Measurements from ENCODE around the gene NLRP8. TPM values are rescaled to one million over a fixed set of nuclear protein-coding genes. Genes with fewer than 3 reads are reported as not detected.
"Not testable (repeated sequence)": the region's sequence is repeated elsewhere in the genome, so short reads cannot be mapped to it uniquely, and the experiment has no call there.

Gene NLRP8
- total RNA-seq, 1 donor from 2014 or later = not detected

- intact Hi-C loops (cut with micrococcal nuclease) = no loop called here
- no peak overlapping the region for H3K27ac Mint-ChIP-seq
- H3K4me1 Mint-ChIP-seq (ENCODE audit: low read depth) = no peaks in the 10 kb centered on the region
- H3K9me3 Mint-ChIP-seq = peaks cover 61% of the 10 kb centered on the region
- H3K27me3 Mint-ChIP-seq (ENCODE audit: low read depth) = no peaks in the 10 kb centered on the region
- no peaks in the 10 kb centered on the region for H3K36me3 Mint-ChIP-seq (ENCODE audit: low read depth)
- no peak for DNase-seq (ENCODE audit: low spot score)
- no peak overlapping the region for H3K4me3 Mint-ChIP-seq (ENCODE audit: low read depth)
Observed at GRCh38 chr19:55990831-55991230, 43.2 kb downstream of the NLRP8 start.

GRCh38 chr19:55993492-55993891 lies 45.9 kb downstream of the NLRP8 start:
- Mint-ChIP-seq H3K36me3 (ENCODE audit: low read depth) (no peaks in the 10 kb centered on the region), H3K27me3 (ENCODE audit: low read depth) (no peaks in the 10 kb centered on the region), H3K9me3 (peaks cover 57% of the 10 kb centered on the region), H3K4me1 (ENCODE audit: low read depth) (no peaks in the 10 kb centered on the region), H3K4me3 (ENCODE audit: low read depth) (no peak overlapping the region), H3K27ac (no peak overlapping the region)
- DNase-seq (ENCODE audit: low spot score) = no peak
- intact Hi-C loops (cut with micrococcal nuclease) = no loop called here

- DNase-seq (ENCODE audit: low spot score) = no peak
- peaks cover 3% of the 10 kb centered on the region for H3K36me3 Mint-ChIP-seq (ENCODE audit: low read depth)
- no peaks in the 10 kb centered on the region for H3K4me1 Mint-ChIP-seq (ENCODE audit: low read depth)
- no peak overlapping the region for H3K27ac Mint-ChIP-seq
- intact Hi-C loops (cut with micrococcal nuclease) = no loop called here
- H3K9me3 Mint-ChIP-seq = peaks cover 72% of the 10 kb centered on the region
- H3K27me3 Mint-ChIP-seq (ENCODE audit: low read depth) = no peaks in the 10 kb centered on the region
- no peak overlapping the region for H3K4me3 Mint-ChIP-seq (ENCODE audit: low read depth)
Observed at GRCh38 chr19:56014765-56015164, 67.1 kb downstream of the NLRP8 start.

GRCh38 chr19:56015756-56016155 lies 68.1 kb downstream of the NLRP8 start:
- Mint-ChIP-seq H3K36me3 (ENCODE audit: low read depth) (peaks cover 3% of the 10 kb centered on the region), H3K4me1 (ENCODE audit: low read depth) (no peaks in the 10 kb centered on the region), H3K9me3 (peaks cover 75% of the 10 kb centered on the region)

GRCh38 chr19:56019325-56019724 lies 71.7 kb downstream of the NLRP8 start:
- not testable (repeated sequence) for H3K27me3 Mint-ChIP-seq (ENCODE audit: low read depth)

More at GRCh38 chr19:56015756-56016155, 68.1 kb downstream of the NLRP8 start:
- H3K27me3 Mint-ChIP-seq (ENCODE audit: low read depth) = no peaks in the 10 kb centered on the region
- intact Hi-C loops (cut with micrococcal nuclease) = no loop called here
- H3K4me3 Mint-ChIP-seq (ENCODE audit: low read depth) = no peak overlapping the region
- DNase-seq (ENCODE audit: low spot score) = no peak
- no peak overlapping the region for H3K27ac Mint-ChIP-seq

GRCh38 chr19:56020355-56020975 lies 72.8 kb downstream of the NLRP8 start:
- DNase-seq (ENCODE audit: low spot score); H3K4me3 Mint-ChIP-seq (ENCODE audit: low read depth); H3K27ac Mint-ChIP-seq; H3K27me3 Mint-ChIP-seq (ENCODE audit: low read depth); H3K36me3 Mint-ChIP-seq (ENCODE audit: low read depth); H3K4me1 Mint-ChIP-seq (ENCODE audit: low read depth); intact Hi-C loops (cut with micrococcal nuclease): not testable (repeated sequence)
- peaks cover 66% of the 10 kb centered on the region for H3K9me3 Mint-ChIP-seq

More at GRCh38 chr19:56019325-56019724, 71.7 kb downstream of the NLRP8 start:
- H3K27ac Mint-ChIP-seq; intact Hi-C loops (cut with micrococcal nuclease); H3K36me3 Mint-ChIP-seq (ENCODE audit: low read depth); H3K4me1 Mint-ChIP-seq (ENCODE audit: low read depth); DNase-seq (ENCODE audit: low spot score); H3K4me3 Mint-ChIP-seq (ENCODE audit: low read depth): not testable (repeated sequence)
- H3K9me3 Mint-ChIP-seq = peaks cover 70% of the 10 kb centered on the region

- H3K36me3 Mint-ChIP-seq (ENCODE audit: low read depth) = no peaks in the 10 kb centered on the region
- H3K4me3 Mint-ChIP-seq (ENCODE audit: low read depth) = no peak overlapping the region
- intact Hi-C loops (cut with micrococcal nuclease) = no loop called here
- no peaks in the 10 kb centered on the region for H3K4me1 Mint-ChIP-seq (ENCODE audit: low read depth)
- peaks cover 37% of the 10 kb centered on the region for H3K9me3 Mint-ChIP-seq
- H3K27me3 Mint-ChIP-seq (ENCODE audit: low read depth) = no peaks in the 10 kb centered on the region
- no peak overlapping the region for H3K27ac Mint-ChIP-seq
- DNase-seq (ENCODE audit: low spot score) = no peak
Observed at GRCh38 chr19:56026769-56027168, 79.1 kb downstream of the NLRP8 start.

Other genes starting within 250 kb of the NLRP8 start
- not detected in 2 replicates for gene NLRP9, start 209.4 kb upstream of the NLRP8 start, total RNA-seq
- not detected in 2 replicates for gene RFPL4A, start 188.7 kb upstream of the NLRP8 start, total RNA-seq
- gene RFPL4AL1, start 178.7 kb upstream of the NLRP8 start, total RNA-seq = not detected in 2 replicates
- gene NLRP11, start 115.8 kb upstream of the NLRP8 start, total RNA-seq = not detected in 2 replicates
- not detected in 2 replicates for gene NLRP4, start 111.3 kb upstream of the NLRP8 start, total RNA-seq
- gene NLRP13, start 15.5 kb upstream of the NLRP8 start, total RNA-seq = not detected in 2 replicates
- gene NLRP5, start 38.9 kb downstream of the NLRP8 start, total RNA-seq = not detected in 2 replicates
- 35.7 and 37.8 TPM in 2 replicates for gene ZNF787, start 173.5 kb downstream of the NLRP8 start, total RNA-seq
- 30.3 and 35.5 TPM in 2 replicates for gene ZNF444, start 193.5 kb downstream of the NLRP8 start, total RNA-seq
- not detected in 2 replicates for gene GALP, start 228.2 kb downstream of the NLRP8 start, total RNA-seq
- not detected in 2 replicates for gene ZSCAN5B, start 250.0 kb downstream of the NLRP8 start, total RNA-seq